Endothelial cell of umbilical vein (primary cell): ENCODE data around the gene ATF7IP. TPM values are rescaled to one million over a fixed set of nuclear protein-coding genes. Genes with fewer than 3 reads are reported as not detected.

Source experiments
- BruUV-seq: library from RNA; stranded (reverse); fragments of 400-500 nt; replicated peaks from 2 replicates; lab custom pipeline; 2021; lab: Mats Ljungman, UMichigan
- CTCF ChIA-PET: fragments of 300-600, 350-600 bp; sonication (Branson Sonifier 250); formaldehyde crosslinking; loops from one replicate; lab custom pipeline; 2021; ENCODE audit warnings: antibody characterized with exemption, inconsistent platforms; lab: Charles Lee
- POLR2A ChIA-PET: fragments of 300-600, 350-600 bp; sonication (Branson Sonifier 250); formaldehyde crosslinking; loops from one replicate; lab custom pipeline; 2021; ENCODE audit warnings: antibody characterized with exemption, inconsistent platforms; lab: Charles Lee
- DNase-seq: peaks from one replicate; pipeline ENCODE4 v3.0.0-alpha.2; 2011; ENCODE audit warnings: low read depth, low spot score
- FAIRE-seq: peaks from 2 replicates; lab custom pipeline; 2011; peaks lifted over from hg19 to GRCh38; lab: Jason Lieb, UNC
- H2AFZ ChIP-seq: 2 replicates; pipeline ENCODE4 v1.6.0; 2012; ENCODE audit warnings: low read depth, low read length, control low read depth, inconsistent platforms
- H3K27ac ChIP-seq: 2 replicates; pipeline ENCODE4 v1.5.1; 2011; ENCODE audit warnings: low read depth, mild to moderate bottlenecking, control low read depth, low read length, moderate library complexity; ENCODE audit not compliant: insufficient read depth
- H3K27me3 ChIP-seq, 2 experiments: 2 replicates each; pipeline versions ENCODE4 v1.6.0 to v1.6.1; 2011; ENCODE audit warnings: low read length in 2 of 2, mixed read lengths in 1 of 2; ENCODE audit not compliant: control insufficient read depth in 2 of 2, insufficient read depth in 2 of 2
- H3K36me3 ChIP-seq, 2 experiments: 2 replicates in 1 of 2; 3 replicates in 1 of 2; pipeline ENCODE4 v1.5.1; 2011; ENCODE audit warnings: low read length in 2 of 2, mild to moderate bottlenecking in 1 of 2, moderate library complexity in 1 of 2; ENCODE audit not compliant: control insufficient read depth in 2 of 2, insufficient read depth in 2 of 2; ENCODE audit errors: extremely low read depth in 1 of 2
- H3K4me1 ChIP-seq: 3 replicates; pipeline ENCODE4 v1.5.1; 2011; ENCODE audit warnings: mild to moderate bottlenecking, low read length; ENCODE audit not compliant: control insufficient read depth, insufficient read depth; ENCODE audit errors: extremely low read depth
- H3K4me2 ChIP-seq: 2 replicates; pipeline ENCODE4 v1.6.1; 2011; ENCODE audit warnings: low read length, control low read depth, mixed read lengths; ENCODE audit not compliant: insufficient read depth
- H3K4me3 ChIP-seq, 3 experiments: fragments of 200-600 bp in 1 of 3; sonication (generic), shearing (Covaris generic) in 1 of 3; replicated peaks in 1 of 3; 2 replicates each; pipeline ENCODE4 v1.5.1; 2011 to 2016; ENCODE audit warnings: control low read depth in 3 of 3, low read length in 3 of 3, mild to moderate bottlenecking in 2 of 3, inconsistent platforms in 1 of 3, low read depth in 1 of 3, moderate library complexity in 1 of 3; ENCODE audit not compliant: insufficient read depth in 1 of 3
- H3K79me2 ChIP-seq: 2 replicates; pipeline ENCODE4 v1.6.0; 2012; ENCODE audit warnings: low read length, inconsistent platforms; ENCODE audit not compliant: control insufficient read depth, insufficient read depth
- H3K9ac ChIP-seq: replicated peaks from 2 replicates; pipeline ENCODE3; 2011; ENCODE audit warnings: low read length, control low read depth; ENCODE audit not compliant: insufficient read depth; ENCODE audit errors: extremely low read depth
- H3K9me1 ChIP-seq: replicated peaks from 3 replicates; pipeline ENCODE4 v1.6.0; 2011; ENCODE audit warnings: mild to moderate bottlenecking, low read length; ENCODE audit not compliant: control insufficient read depth, insufficient read depth; ENCODE audit errors: extremely low read depth
- H3K9me3 ChIP-seq: replicated peaks from 2 replicates; pipeline ENCODE4 v1.5.1; 2012; ENCODE audit warnings: low read length, inconsistent platforms; ENCODE audit not compliant: control insufficient read depth, insufficient read depth
- H4K20me1 ChIP-seq: replicated peaks from 2 replicates; pipeline ENCODE3; 2011; ENCODE audit warnings: mild to moderate bottlenecking, low read length; ENCODE audit not compliant: control insufficient read depth, insufficient read depth; ENCODE audit errors: extremely low read depth
- CTCF ChIP-seq, 2 donors: IDR thresholded peaks; 1 replicate in 1 of 2; 2 replicates in 1 of 2; pipeline ENCODE4 v1.5.1; 2011; ENCODE audit warnings: low read length in 2 of 2, mild to moderate bottlenecking in 2 of 2, moderate library complexity in 2 of 2, control low read depth in 1 of 2, inconsistent platforms in 1 of 2, low read depth in 1 of 2; ENCODE audit not compliant: insufficient read depth in 1 of 2; ENCODE audit errors: extremely low read depth in 1 of 2
- EZH2 ChIP-seq: IDR thresholded peaks from 2 replicates; pipeline ENCODE4 v1.6.1; 2012; ENCODE audit warnings: borderline replicate concordance, low read depth, mild to moderate bottlenecking, moderate library complexity, low read length, inconsistent platforms; ENCODE audit not compliant: severe bottlenecking
- FOS ChIP-seq: IDR thresholded peaks from 2 replicates; pipeline ENCODE4 v1.6.1; 2011; ENCODE audit warnings: mild to moderate bottlenecking, low read length, moderate library complexity, borderline replicate concordance; ENCODE audit not compliant: insufficient read depth
- GATA2 ChIP-seq: IDR thresholded peaks from 2 replicates; pipeline ENCODE4 v1.7.0; 2011; ENCODE audit warnings: low read depth, mild to moderate bottlenecking, moderate library complexity, mixed read lengths, low read length; ENCODE audit not compliant: insufficient read length, insufficient read depth
- JUN ChIP-seq: IDR thresholded peaks from 2 replicates; pipeline ENCODE4 v1.6.1; 2011; ENCODE audit warnings: borderline replicate concordance, low read depth; ENCODE audit not compliant: insufficient read length, insufficient read depth
- MAX ChIP-seq: IDR thresholded peaks from 2 replicates; pipeline ENCODE4 v1.6.1; 2011; ENCODE audit not compliant: insufficient read depth, insufficient read length
- MYC ChIP-seq: IDR thresholded peaks from one replicate; pipeline ENCODE4 v1.6.1; 2011; ENCODE audit warnings: mild to moderate bottlenecking, low read depth, low read length
- POLR2A ChIP-seq: IDR thresholded peaks from 2 replicates; pipeline ENCODE4 v1.6.1; 2012; ENCODE audit warnings: low read depth, mild to moderate bottlenecking, control low read depth, low read length
- POLR2AphosphoS5 ChIP-seq: IDR thresholded peaks from 2 replicates; pipeline ENCODE4 v1.6.1; 2012; ENCODE audit warnings: low read depth, mild to moderate bottlenecking, control low read depth, low read length, moderate library complexity; ENCODE audit not compliant: insufficient read depth
- dilution Hi-C: fragments of 300-500 bp; cut with MboI; formaldehyde crosslinking; loops from one replicate; pipeline ENCODE4 v1.15.0; 2019; ENCODE audit warnings: low sequenced_read_pairs; ENCODE audit not compliant: extremely low pct_ligation_motif_present
- intact Hi-C: fragments of 100-400 bp; cut with micrococcal nuclease; formaldehyde crosslinking; loops from one replicate; pipeline ENCODE4 v1.10.0; 2022
- polyA plus RNA-seq, 4 experiments: library from polyadenylated mRNA; depleted of rRNA in 3 of 4; stranded (reverse) in 3 of 4; unstranded in 1 of 4; fragments of >200 nt; gene quantifications; 2 replicates each; pipeline versions ENCODE4 v1.2.1 to v1.2.3, GENCODE V29; 2011 to 2012; ENCODE audit warnings: missing spikeins in 1 of 4
- total RNA-seq: library from RNA; stranded (reverse); gene quantifications from 2 replicates; pipeline ENCODE4 v1.2.3, GENCODE V29; 2021

The ATF7IP gene
- total and polyA plus RNA-seq, 2 donors (not counting 3 experiments of a cell fraction or from before 2014, with no cell fraction given): 14.5 to 73.5 TPM

- peak overlapping the region; percentile 60 for H3K4me2 ChIP-seq
- CTCF ChIA-PET: no interaction called here
- POLR2A ChIA-PET: no interaction called here
- H3K4me1 ChIP-seq: peaks cover 26% of the 10 kb centered on the region
- H2AFZ ChIP-seq: no peak overlapping the region
- no peaks in the 10 kb centered on the region for H4K20me1 ChIP-seq
- DNase-seq: peak; percentile 40
- no peaks in the 10 kb centered on the region for H3K27me3 ChIP-seq
- H3K9ac ChIP-seq: no peak overlapping the region
- peak; percentile 49 for FAIRE-seq
- no peak overlapping the region for H3K27ac ChIP-seq
- no peaks in the 10 kb centered on the region for H3K9me3 ChIP-seq
- no peaks in the 10 kb centered on the region for H3K9me1 ChIP-seq
- intact Hi-C loops (no loop called here), dilution Hi-C loops (no loop called here)
- no TSS peak for BruUV-seq
- H3K36me3 ChIP-seq: no peaks in the 10 kb centered on the region
- H3K4me3 ChIP-seq: no peak overlapping the region
- H3K79me2 ChIP-seq: peaks cover 81% of the 10 kb centered on the region
- no peak for TF ChIP-seq EZH2
- TF ChIP-seq JUN: no peak
- no peak for TF ChIP-seq POLR2AphosphoS5
- no peak for TF ChIP-seq MYC
- no peak for TF ChIP-seq MAX
- no peak for TF ChIP-seq GATA2
- TF ChIP-seq CTCF (IDR thresholded peaks at IDR 0.05; ENCODE audit: extremely low read depth in 1 of 2, insufficient read depth in 1 of 2, low read depth in 1 of 2, low read length in 2 of 2): no peak
- no peak for TF ChIP-seq FOS
- TF ChIP-seq POLR2A: no peak
Measured at GRCh38 chr12:14390870-14391530, 25.5 kb downstream of the ATF7IP start.
